Umbilical cord (tissue), 2 donors: ENCODE data around the gene GADD45GIP1. TPM values are rescaled to one million over a fixed set of nuclear protein-coding genes. Genes with fewer than 3 reads are reported as not detected.
"Not testable (repeated sequence)": the region's sequence is repeated elsewhere in the genome, so short reads cannot be mapped to it uniquely, and the experiment has no call there.

Experiments used
- DNase-seq: peaks from one replicate; pipeline ENCODE4 v3.0.0-alpha.2; 2015; ENCODE audit warnings: low spot score
- total RNA-seq: library from RNA; depleted of rRNA; stranded (reverse); fragments of >200 nt; gene quantifications from one replicate; pipeline ENCODE4 v1.2.3, GENCODE V29; 2014; ENCODE audit warnings: low replicate concordance; ENCODE audit not compliant: insufficient read depth

GADD45GIP1 gene
- total RNA-seq, 1 donor from 2014 or later, result 18.3 TPM

- DNase-seq, result no peak
Observed at GRCh38 chr19:12990431-12990830, 33.4 kb upstream of the GADD45GIP1 start.

GRCh38 chr19:12987781-12988180, 30.8 kb upstream of the GADD45GIP1 start:
- DNase-seq, result no peak

GRCh38 chr19:12987190-12987589, 30.2 kb upstream of the GADD45GIP1 start:
- DNase-seq, result no peak

- DNase-seq, result no peak
Observed at GRCh38 chr19:12986726-12987125, 29.7 kb upstream of the GADD45GIP1 start.

GRCh38 chr19:12985049-12985776, 28.2 kb upstream of the GADD45GIP1 start:
- no peak for DNase-seq

- DNase-seq, result no peak
Observed at GRCh38 chr19:12984683-12985048, 27.6 kb upstream of the GADD45GIP1 start.

GRCh38 chr19:12984143-12984627, 27.2 kb upstream of the GADD45GIP1 start:
- no peak for DNase-seq

GRCh38 chr19:12983542-12984142, 26.6 kb upstream of the GADD45GIP1 start:
- peak; percentile 73 for DNase-seq

GRCh38 chr19:12983091-12983490, 26.1 kb upstream of the GADD45GIP1 start:
- no peak for DNase-seq

- DNase-seq, result no peak
Observed at GRCh38 chr19:12982648-12983047, 25.6 kb upstream of the GADD45GIP1 start.

GRCh38 chr19:12979974-12980373, 23.0 kb upstream of the GADD45GIP1 start:
- no peak for DNase-seq

GRCh38 chr19:12976109-12976508, 19.1 kb upstream of the GADD45GIP1 start:
- not testable (repeated sequence) for DNase-seq

- no peak for DNase-seq
Observed at GRCh38 chr19:12975221-12975741, 18.3 kb upstream of the GADD45GIP1 start.

GRCh38 chr19:12974301-12975220, 17.5 kb upstream of the GADD45GIP1 start:
- no peak for DNase-seq

- no peak for DNase-seq
Observed at GRCh38 chr19:12973236-12973635, 16.2 kb upstream of the GADD45GIP1 start.

GRCh38 chr19:12970070-12970820, 13.2 kb upstream of the GADD45GIP1 start:
- DNase-seq, result no peak

GRCh38 chr19:12969292-12969988, 12.4 kb upstream of the GADD45GIP1 start, which contains the start of gene DAND5:
DAND5 (plus strand) TSS chr19:12969576; CDS start chr19:12969661, 85 bp downstream.
- no peak for DNase-seq

- no peak for DNase-seq
Observed at GRCh38 chr19:12967907-12968306, 10.9 kb upstream of the GADD45GIP1 start.

- DNase-seq, result no peak
Observed at GRCh38 chr19:12965812-12966135, 8.8 kb upstream of the GADD45GIP1 start.

- peak; percentile 70 for DNase-seq
Observed at GRCh38 chr19:12965017-12965811, 8.2 kb upstream of the GADD45GIP1 start.
